ENCODE data around the gene TENT4A. TPM values are rescaled to one million over a fixed set of nuclear protein-coding genes. Genes with fewer than 3 reads are reported as not detected.

TENT4A gene
- total RNA-seq, 6 donors from 2014 or later = 19.7 to 44.0 (median 27.3) TPM

GRCh38 chr5:6774721-6775204 is 61.5 kb downstream of the TENT4A start:
- Histone ChIP-seq H3K4me1 (no peaks in the 10 kb centered on the region), H3K27me3 (no peaks in the 10 kb centered on the region), H3K4me3 (no peak overlapping the region), H3K9me3 (no peaks in the 10 kb centered on the region), H3K27ac (no peak overlapping the region), H3K36me3 (no peaks in the 10 kb centered on the region)
- no peak for DNase-seq
- 54 to 65% methylated on average over 14 to 15 of the region's 15 CpGs for WGBS, 2 donors
- no peak for ATAC-seq (ENCODE audit: low FRiP score in 2 of 2)
- TF ChIP-seq POLR2A (IDR thresholded peaks at IDR 0.05) = no peak
- no peak for TF ChIP-seq POLR2AphosphoS5 (IDR thresholded peaks at IDR 0.05)
- TF ChIP-seq CTCF (IDR thresholded peaks at IDR 0.05) = no peak
- no peak for TF ChIP-seq EP300 (IDR thresholded peaks at IDR 0.05)

GRCh38 chr5:6775571-6775970 is 62.3 kb downstream of the TENT4A start:
- ATAC-seq (ENCODE audit: low FRiP score in 2 of 2) = no peak
- no peaks in the 10 kb centered on the region for H3K36me3 ChIP-seq
- H3K4me3 ChIP-seq = no peak overlapping the region
- no peaks in the 10 kb centered on the region for H3K4me1 ChIP-seq
- TF ChIP-seq CTCF (IDR thresholded peaks at IDR 0.05) = no peak
- no peak for TF ChIP-seq POLR2AphosphoS5 (IDR thresholded peaks at IDR 0.05)
- no peak for TF ChIP-seq POLR2A (IDR thresholded peaks at IDR 0.05)
- no peak for TF ChIP-seq EP300 (IDR thresholded peaks at IDR 0.05)
- no peaks in the 10 kb centered on the region for H3K9me3 ChIP-seq
- no peak overlapping the region for H3K27ac ChIP-seq
- 38 to 42% methylated on average over 8 to 17 of the region's 17 CpGs for whole genome bisulfite sequencing, 2 donors
- peak in 1 of 2 donors; percentile 66 for DNase-seq
- H3K27me3 ChIP-seq = no peaks in the 10 kb centered on the region

GRCh38 chr5:6780802-6781391 is 67.7 kb downstream of the TENT4A start:
- H3K27me3 ChIP-seq = no peaks in the 10 kb centered on the region
- no peak overlapping the region for H3K4me3 ChIP-seq
- peak; percentile 41 to 68 for ATAC-seq (ENCODE audit: low FRiP score in 2 of 2)
- H3K27ac ChIP-seq = no peak overlapping the region
- TF ChIP-seq CTCF (IDR thresholded peaks at IDR 0.05) (peak in 2 of 6 experiments; percentile 20 to 23), POLR2A (IDR thresholded peaks at IDR 0.05) (no peak)
- 92 to 93% methylated on average over 7 of the region's 7 CpGs for WGBS, 2 donors
- no peak for DNase-seq
- no peaks in the 10 kb centered on the region for H3K36me3 ChIP-seq
- H3K4me1 ChIP-seq = no peaks in the 10 kb centered on the region
- H3K9me3 ChIP-seq = no peaks in the 10 kb centered on the region

GRCh38 chr5:6781716-6782115 is 68.5 kb downstream of the TENT4A start:
- 73 to 78% methylated on average over 3 of the region's 3 CpGs for WGBS, 2 donors
- H3K4me1 ChIP-seq = no peaks in the 10 kb centered on the region
- no peaks in the 10 kb centered on the region for H3K36me3 ChIP-seq

More at GRCh38 chr5:6781716-6782115, 68.5 kb downstream of the TENT4A start:
- Histone ChIP-seq H3K27ac (no peak overlapping the region), H3K9me3 (no peaks in the 10 kb centered on the region), H3K4me3 (no peak overlapping the region), H3K27me3 (no peaks in the 10 kb centered on the region)
- DNase-seq (no peak), ATAC-seq (ENCODE audit: low FRiP score in 2 of 2) (no peak)
- TF ChIP-seq POLR2A (IDR thresholded peaks at IDR 0.05) (no peak), POLR2AphosphoS5 (IDR thresholded peaks at IDR 0.05) (no peak), CTCF (IDR thresholded peaks at IDR 0.05) (no peak), EP300 (IDR thresholded peaks at IDR 0.05) (no peak)

All from upper lobe of left lung (tissue), 6 donors.